COLO668 (cell line): ENCODE measurements around the gene USP4.
"Not testable (repeated sequence)": the region's sequence is repeated elsewhere in the genome, so short reads cannot be mapped to it uniquely, and the experiment has no call there.

Experiments
- DNase-seq: peaks from one replicate; lab custom pipeline; 2025; ENCODE audit not compliant: unreplicated experiment; lab: John Stamatoyannopoulos, UW

USP4 gene

DNA sequence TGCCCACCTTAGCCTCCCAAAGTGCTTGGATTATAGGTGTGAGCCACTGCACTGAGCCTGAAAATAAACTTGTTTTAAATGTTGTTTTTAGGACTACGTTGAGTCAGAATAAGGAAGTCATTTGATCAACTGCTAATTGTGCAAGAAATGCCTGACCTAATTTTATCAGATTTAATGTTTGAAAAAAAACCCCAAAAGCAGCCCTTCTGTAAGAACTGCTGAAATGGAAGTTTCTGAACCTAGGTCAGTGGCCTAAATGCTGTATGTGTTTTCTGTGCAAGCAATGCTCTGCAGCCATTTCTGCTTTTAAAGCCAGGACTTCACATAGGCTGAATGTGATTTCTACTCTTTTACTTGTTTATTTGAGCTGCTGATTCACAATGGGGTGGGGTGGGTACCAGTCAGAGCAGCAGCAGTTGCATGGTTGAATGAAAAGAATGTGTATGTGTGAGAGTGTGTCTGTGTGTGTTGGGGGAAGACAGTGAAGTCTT, 11.7 kb upstream of the USP4 start:
- no peak for DNase-seq

DNA sequence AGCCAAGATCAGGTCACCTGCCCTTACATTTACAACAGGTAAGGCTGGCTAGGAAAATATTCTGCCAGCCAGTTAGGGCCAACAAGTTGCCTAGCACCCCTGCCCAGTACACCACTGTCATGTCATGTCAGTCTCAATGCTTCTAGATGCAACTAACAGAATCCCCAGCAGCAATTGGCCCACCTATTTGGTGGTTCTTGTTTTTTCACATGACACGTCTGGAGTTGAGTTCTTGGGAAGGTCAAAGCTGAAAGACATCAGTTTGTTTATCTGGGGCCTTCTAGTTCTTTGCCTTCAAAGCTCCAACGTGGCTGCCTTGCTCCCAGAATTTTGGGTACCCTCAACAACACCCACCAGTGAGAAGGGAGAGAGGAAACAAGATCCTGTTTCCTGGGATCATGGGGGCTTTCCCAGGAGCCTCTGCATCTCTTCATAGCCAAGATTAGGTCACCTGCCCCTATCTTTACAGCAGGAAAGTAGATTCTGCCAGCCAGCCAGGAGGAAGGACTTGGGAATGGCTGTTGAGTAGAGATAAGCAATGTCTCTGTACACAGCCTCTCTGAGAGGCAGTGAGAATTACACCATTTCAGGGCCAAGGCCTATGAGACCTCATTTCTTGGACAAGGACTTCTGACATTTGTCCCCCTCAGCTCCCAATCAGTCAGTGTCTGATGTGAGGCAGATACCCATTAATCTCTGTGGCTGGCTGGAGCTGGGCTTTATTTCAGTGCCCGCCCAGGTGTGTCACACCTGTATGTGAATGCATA, 9.7 kb upstream of the USP4 start:
- no peak for DNase-seq

DNA sequence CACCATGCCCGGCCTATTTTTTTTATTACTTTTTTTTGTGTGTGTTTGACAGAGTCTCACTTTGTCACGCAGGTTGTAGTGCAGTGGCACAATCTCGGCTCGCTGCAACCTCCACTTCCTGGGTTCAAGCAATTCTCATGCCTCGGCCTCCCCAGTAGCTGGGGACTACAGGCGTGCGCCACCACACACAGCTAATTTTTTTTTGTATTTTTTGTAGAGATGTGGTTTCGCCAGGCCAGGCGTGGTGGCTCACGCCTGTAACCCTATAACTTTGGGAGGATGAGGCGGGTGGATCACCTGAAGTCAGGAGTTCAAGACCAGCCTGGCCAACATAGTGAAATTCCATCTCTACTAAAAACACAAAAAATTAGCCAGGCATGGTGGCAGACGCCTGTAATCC, 8.5 kb upstream of the USP4 start:
- DNase-seq: not testable (repeated sequence)

DNA sequence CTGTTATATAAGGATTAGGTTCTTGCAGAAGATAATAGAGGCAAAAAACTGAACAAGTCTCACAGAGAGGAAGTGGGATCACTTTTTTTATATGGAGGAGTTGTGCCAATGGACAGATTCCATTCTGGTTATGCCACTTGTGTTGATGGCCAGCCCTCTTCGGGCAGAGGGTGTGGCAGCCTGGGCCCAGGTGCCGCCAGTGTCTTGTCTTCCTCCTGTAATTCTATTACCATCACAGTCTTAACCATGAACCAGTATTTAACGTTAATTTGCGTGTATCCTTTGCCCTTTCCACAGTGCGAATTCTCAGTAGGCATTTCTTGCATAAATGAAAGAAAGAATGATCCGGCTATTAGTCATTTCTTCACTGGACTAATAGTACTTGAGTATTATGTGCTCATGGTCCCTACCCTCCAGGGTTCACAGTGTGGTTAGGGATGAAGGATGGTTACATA, 7.0 kb upstream of the USP4 start:
- no peak for DNase-seq

DNA sequence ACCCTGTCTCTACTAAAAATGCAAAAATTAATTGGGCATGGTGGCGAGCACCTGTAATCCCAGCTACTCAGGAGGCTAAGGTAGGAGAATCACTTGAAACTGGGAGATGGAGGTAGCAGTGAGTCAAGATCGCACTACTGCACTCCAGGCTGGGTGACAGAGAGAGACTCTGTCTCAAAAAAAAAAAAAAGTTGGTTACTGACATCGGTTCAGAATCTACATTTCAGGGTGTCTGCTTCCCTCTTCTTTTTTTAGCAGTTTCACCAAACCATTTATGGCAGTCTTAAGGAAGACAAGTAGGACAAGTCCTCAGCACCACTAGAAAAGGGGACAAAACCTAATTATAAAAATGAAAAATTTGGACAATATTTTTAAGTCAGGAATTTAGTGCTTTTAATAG, 3.3 kb upstream of the USP4 start:
- no peak for DNase-seq

DNA sequence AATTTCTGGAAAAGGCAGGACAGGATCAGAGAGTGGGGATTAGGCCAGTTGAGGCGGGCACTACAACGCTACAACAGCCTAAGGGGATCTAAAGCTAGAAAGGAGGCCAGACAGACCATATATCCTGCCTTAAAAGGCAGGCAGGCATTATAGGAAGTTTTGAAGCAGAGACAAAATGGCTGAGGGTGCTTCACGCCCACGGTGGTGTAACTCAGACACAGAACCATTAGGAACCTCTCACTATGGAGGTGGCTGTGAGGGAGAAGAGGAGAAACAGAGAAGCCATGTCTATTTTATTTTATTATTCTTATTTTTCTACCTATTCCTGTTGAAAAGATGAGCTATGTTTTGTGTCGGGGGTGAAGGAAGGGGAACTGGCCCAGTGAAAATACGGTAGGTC, 2.1 kb upstream of the USP4 start:
- no peak for DNase-seq

DNA sequence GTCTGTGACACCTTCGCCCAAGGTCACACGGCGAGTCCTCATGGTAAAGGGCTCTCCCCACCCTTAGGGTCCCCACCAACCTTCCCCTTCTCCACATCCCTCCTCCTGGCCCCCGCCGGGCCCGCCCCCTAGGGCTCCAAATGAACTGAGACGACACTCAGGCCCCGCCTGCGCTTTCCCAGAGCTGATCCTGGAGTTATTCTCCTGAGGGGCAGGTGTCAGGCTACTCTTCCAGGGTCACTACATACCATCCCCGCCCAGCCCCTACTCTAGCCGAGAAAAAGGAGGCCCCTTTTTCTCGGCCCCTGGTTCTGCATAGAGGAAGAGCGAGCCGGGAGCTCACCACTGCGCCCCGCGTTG, 292 bp downstream of the USP4 start:
- peak; percentile 48 for DNase-seq

DNA sequence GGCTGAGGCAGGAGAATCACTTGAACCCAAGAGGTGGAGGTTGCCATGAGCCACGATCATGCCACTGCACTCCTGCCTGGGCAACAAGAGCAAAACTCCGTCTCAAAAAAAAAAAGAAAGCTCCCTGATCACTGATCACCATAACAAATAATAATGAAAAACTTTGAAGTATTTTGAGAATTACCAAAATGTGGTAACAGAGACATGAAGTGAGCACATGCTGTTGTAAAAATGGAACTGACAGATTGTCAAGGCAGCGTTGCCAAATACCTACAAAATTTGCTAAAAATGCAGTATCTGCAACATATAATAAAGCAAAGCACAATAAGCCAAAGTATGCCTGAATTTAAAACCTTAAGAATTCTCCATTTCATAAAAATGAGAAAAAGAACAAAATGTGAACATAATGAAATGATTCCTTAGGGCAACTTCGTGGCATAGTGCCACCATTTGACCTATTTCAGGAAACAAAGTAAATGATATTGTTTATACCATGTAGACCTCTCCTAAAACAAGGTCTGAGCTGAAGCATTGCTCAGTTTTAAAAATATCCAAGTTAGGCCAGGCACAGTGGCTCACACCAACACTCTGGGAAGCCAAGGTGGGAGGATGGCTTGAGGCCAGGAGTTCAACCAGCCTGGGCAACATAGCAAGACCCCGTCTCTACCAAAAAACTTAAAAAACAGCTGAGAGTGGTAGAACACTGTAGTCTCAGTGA, 5.8 kb downstream of the USP4 start:
- no peak for DNase-seq

DNA sequence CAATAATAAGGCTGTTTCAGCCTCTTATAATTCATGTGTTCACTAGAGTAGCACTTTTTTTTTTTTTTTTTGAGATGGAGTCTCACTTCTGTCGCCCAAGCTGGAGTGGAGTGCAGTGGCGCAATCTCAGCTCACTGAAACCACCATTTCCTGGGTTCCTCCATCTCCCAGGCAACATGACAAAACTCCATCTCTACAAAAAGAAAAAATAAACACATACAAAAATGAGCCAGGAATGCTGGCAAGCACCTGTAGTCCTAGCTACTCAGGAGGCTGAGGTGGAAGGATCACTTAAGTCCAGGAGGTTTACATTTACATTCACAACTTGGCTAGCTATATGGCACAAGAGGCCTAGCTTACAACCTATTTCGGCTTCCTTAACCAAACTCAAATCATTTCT, 6.8 kb downstream of the USP4 start:
- no peak for DNase-seq

DNA sequence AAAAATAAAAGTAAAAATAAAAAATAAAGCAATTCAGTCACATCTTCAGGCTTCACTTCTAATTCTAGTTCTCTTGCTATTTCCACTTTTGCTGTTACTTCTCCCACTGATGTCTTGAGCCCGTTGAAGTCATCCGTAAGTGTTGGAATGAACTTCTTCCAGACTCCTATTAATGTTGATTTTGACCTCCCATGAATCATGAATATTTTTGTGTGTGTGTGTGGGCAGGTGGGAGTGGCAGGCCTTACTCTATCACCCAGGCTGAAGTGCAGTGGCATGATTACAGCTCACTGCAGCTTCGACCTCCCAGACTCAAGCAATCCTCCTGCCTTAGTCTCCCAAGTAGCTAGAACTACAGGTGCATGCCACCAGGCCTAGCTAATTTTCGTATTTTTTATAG, 10.7 kb downstream of the USP4 start:
- no peak for DNase-seq

DNA sequence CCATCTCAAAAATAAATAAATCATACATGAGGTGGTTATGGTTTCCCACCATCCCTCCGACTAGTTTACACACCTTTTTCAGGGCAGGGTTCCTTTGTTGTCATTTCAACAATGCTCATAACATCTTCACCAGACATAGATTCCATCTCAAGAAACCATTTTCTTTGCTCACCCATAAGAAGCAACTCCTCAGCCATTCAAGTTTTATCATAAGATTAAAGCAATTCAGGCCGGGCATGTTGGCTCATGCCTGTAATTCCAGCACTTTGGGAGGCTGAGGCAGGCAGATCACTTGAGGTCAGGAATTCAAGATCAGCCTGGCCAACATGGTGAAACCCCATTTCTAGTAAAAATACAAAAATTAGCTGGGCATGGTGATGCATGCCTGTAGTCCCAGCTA, 11.5 kb downstream of the USP4 start:
- DNase-seq: not testable (repeated sequence)

DNA sequence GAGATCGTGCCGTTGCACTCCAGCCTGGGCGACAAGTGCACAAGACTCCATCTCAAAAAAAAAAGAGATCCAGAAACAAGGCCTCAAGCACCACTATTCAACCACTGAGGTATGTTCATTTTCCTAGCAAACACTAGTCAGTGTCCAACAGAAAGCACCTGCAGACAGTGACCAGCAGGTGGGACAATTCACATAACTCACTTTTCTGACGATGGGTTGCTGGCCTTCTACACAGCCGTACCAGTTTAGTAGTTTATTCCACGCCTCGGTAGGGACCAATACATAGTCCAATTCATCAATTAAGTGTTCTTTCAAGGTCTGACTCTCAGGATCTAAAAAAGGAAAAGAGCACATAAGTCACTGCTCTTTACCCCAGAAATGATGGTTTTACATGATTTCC, 12.4 kb downstream of the USP4 start:
- no peak for DNase-seq

DNA sequence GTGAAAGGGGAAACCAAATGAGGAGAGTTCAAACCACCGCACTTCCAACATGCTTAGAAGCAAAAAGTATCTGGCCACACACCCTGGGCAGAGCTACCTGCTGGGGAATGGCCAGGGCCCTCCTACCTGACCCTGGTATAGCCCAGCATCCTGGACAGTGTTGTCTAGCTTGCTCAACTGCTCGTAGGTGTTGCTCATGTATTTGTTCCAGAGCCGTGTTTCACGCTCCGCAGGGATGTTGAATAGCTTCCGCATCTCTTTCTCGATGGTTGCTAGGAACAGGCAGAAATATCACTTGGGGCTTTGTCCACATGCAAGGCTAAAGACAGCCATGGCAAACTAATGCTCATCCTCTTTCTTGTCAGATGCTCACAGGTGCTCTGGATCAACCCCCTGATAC, 15.1 kb downstream of the USP4 start:
- no peak for DNase-seq

DNA sequence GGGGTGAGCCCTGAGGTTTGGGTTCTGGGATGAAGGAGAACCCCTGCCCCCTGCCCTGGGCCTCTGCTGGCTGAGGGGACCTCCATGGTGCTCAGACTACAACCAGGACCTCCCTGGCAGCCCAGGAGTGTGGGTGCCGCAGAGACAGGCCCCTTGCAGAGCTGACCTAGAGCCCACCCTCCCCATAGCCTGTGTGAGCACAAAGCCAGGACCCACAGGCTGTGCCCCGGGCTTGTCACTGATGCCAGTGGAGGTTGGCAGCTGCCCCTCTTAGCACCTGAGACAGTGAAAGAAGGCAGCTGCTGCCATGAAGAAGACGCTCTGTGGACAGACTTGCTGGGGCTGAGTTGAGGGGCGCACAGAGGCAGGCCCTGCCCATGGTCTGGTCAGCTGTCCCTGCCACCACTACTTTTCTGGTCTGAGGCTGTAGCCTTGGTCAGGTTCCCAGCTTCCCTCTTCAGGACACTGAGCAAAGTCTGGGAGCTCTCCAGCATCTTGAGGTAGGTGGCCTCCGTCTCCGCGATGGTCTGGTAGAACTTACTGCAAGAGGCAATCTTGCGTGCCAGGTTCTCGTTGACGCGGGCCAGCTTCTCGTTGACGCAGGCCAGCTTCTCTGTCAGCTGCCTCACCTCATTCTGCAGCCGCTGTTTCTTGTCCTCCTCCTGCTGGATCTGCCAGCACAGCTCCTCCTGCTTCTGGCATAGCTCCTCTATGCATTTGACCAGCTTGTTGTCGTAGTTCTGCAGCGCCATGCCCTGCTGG, 23.0 kb downstream of the USP4 start:
- DNase-seq: no peak

DNA sequence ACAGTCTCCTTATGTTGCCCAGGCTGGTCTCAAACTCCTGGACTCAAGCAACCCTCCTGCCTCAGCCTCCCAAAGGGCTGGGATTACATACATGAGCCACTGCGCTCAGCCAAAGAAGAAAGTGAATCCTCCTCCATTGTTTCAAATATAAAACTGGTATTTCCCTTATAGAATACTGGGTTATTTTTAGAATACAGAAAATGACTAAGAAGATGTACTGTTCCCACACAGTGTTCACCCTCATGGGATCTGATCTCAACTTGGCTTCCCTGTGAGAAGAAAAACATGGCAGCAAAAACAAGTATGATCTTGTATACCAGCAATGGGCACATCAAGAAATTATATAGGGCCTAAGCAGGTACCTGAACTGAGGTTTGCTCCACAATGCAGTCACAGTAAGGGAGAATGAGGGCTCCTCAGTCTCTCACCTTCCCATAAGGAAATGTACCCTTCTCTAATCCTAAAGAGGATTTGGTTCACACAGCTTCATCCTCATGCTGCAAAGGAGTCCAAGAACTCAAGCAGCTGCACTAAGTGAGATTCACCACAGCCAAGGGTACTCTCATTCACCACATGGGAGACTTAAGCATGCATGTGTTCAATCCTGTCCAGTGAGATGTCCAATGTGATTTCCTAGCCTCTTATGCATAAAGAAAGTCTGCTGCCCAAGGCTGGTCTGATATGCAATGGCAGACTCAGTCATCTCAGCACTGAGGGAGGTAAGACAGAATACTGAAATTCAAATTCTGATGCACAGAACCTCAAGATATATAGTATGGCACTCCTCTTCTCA, 25.8 kb downstream of the USP4 start:
- DNase-seq: no peak

DNA sequence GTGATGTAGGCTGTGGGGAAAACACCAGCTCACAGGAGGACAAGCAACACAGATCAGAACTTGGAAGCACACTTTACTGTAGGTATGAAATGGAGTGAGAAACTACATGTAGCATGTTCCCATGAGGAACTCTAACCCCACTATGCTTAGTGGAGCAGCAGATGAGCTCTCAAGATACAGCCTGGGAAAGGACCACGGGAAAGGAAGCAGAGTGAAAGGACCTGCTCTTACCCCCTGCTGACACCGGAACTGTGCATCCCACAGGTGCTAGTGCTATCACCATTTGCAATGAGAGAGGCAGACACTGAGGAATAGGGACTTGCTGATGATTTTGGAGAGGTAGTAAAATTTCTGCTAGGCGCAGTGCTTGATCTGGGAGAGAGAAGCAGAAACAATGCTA, 28.6 kb downstream of the USP4 start:
- DNase-seq: no peak

DNA sequence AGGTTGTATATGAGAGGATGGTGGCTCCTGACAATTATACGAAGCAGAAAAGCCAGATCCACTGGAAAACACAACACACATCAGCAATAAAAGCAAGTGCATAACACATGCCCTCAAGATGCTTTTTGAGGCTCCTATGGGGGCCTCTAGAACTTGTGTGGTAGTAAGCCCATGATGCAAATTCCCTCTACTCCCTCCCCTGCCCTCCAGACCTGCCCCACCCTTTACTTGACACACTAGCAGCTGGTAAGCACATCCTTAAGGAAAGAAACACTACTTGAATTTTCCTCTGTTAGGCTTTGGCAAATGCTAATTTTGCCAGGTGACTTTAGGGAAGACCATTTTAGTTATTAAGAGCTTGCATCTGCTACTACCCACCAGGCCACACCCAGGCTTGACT, 29.2 kb downstream of the USP4 start:
- no peak for DNase-seq

DNA sequence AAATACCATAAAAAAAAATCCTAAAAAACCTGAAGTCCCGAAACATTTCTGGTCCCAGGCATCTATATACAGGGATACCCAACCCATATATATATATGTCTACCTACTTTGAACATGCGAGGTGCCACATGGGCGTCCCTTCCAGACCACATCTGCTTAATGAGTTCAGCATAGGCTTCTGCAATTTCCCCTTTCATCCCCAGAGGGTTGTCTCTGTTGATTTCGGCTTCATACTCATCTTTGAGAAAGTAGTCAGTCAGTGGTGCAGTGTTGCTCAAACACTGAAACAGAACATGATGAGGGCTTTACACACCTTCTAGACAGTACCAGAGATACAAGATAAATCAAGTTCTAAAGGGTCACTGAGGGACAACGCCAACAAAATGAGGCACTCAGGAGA, 34.2 kb downstream of the USP4 start:
- no peak for DNase-seq

DNA sequence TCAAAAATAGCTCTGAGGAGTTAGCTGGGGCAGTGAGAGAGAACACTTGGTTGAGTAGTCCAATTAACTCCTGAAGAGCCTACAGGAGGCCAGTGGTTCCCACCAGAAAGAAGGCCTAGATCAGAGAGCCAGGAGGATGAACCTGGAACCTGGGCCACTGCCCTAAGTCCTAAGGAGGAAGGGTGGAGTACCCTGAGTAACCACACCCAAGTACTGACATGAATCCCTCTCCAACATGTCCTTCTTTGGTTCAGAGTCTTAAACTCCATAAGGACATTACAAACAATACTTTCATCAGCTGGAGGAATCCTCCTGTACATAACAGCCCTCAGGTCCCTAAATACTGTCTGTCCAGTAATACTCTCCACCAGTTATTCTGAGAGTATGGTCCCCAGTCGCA, 37.2 kb downstream of the USP4 start:
- DNase-seq: no peak

DNA sequence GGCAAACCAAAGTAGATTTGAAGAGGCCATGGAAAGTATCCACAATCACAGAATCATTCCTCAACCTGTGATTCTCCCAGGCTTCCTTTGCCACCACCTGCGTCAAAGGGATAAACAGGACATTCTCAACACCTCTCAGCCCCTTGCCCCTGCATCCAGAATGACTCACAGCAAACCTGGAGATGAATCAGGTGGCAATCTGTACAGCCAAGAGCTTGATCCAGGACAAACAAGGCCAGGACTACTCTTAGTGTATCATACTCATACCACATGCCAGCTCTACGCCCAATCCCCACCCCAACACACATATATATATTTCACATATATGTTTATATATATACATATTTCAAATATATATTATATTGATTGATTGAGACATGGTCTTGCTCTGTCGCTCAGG, 39.3 kb downstream of the USP4 start:
- no peak for DNase-seq

DNA sequence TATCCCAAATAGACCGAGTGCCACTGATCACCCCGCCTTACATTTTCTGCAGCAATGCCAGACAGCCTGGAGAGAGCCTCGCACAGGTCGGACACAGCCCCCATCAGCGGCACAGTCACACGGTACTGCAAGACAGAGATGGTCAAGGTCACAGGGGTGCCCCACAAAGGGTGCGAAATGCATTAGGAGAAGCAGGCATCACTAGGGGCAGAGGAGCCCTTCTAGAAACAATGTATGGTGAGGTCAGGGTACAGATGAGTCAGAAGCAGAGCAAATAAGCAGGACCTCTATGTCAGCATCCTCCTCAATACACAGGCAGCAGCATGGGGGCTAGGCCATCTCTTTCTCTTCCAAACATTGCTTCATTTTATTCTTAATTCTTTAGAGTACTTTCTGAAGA, 41.3 kb downstream of the USP4 start:
- DNase-seq: no peak
